HCT116 (cell line): Measurements from ENCODE around the gene MAP2K4. TPM values are rescaled to one million over a fixed set of nuclear protein-coding genes. Genes with fewer than 3 reads are reported as not detected.

Experiments used
- ATAC-seq: fragments of 200-7000 bp; cut with Tn5 transposase; 2 replicates; pipeline ENCODE4 v1.9.1; 2020; ENCODE audit warnings: mild to moderate bottlenecking, moderate library complexity
- BruUV-seq: library from RNA; stranded (reverse); fragments of 400-500 nt; replicated peaks from 2 replicates; lab custom pipeline; 2021; lab: Mats Ljungman, UMichigan
- CTCF ChIA-PET: fragments of 300-600 bp; sonication (Branson Sonifier 250); formaldehyde crosslinking; loops from one replicate; lab custom pipeline; 2021; ENCODE audit warnings: antibody characterized with exemption; lab: Charles Lee
- POLR2A ChIA-PET: fragments of 300-600, 350-600 bp; sonication (Branson Sonifier 250); formaldehyde crosslinking; loops from one replicate; lab custom pipeline; 2021; ENCODE audit warnings: antibody characterized with exemption; lab: Charles Lee
- RAD21 ChIA-PET, 2 experiments: fragments of 300-600 bp; sonication (Branson Sonifier 250); formaldehyde crosslinking; loops; one replicate each; lab custom pipeline; 2023; ENCODE audit warnings: low total read pairs in 2 of 2; ENCODE audit not compliant: uncharacterized antibody in 2 of 2, unreplicated experiment in 2 of 2, low non-redundant PET in 1 of 2; lab: Charles Lee
- DNase-seq: peaks from one replicate; pipeline ENCODE4 v3.0.0-alpha.2; 2010; ENCODE audit warnings: low read depth, low spot score
- H2AFZ ChIP-seq: fragments of 200-600 bp; shearing (Covaris generic), sonication (generic); 2 replicates; pipeline ENCODE4 v1.6.1; 2017; ENCODE audit warnings: low read depth, mixed run types, mixed read lengths, antibody characterized with exemption, low read length; ENCODE audit not compliant: poor library complexity, severe bottlenecking
- H3K27ac ChIP-seq: 2 replicates; pipeline ENCODE4 v1.5.1; 2012; ENCODE audit warnings: low read depth, low read length
- H3K27me3 ChIP-seq: fragments of 200-600 bp; sonication (generic); 2 replicates; pipeline ENCODE4 v1.6.1; 2016; ENCODE audit warnings: mixed run types, low read length, mixed read lengths; ENCODE audit not compliant: insufficient read depth
- H3K36me3 ChIP-seq, 2 experiments: fragments of 200-500 bp in 1 of 2; fragments of 200-600 bp in 1 of 2; sonication (Bioruptor generic) in 1 of 2; sonication (generic) in 1 of 2; 2 replicates each; pipeline versions ENCODE4 v1.5.1 to v1.6.1; 2014 to 2016; ENCODE audit warnings: low read length in 2 of 2, inconsistent platforms in 1 of 2, mixed read lengths in 1 of 2, mixed run types in 1 of 2; ENCODE audit not compliant: insufficient read depth in 2 of 2, control insufficient read depth in 1 of 2
- H3K4me1 ChIP-seq, 2 experiments: fragments of 200-600 bp in 1 of 2; sonication (generic) in 1 of 2; 2 replicates each; pipeline versions ENCODE4 v1.5.1 to v1.6.1; 2012 to 2017; ENCODE audit warnings: low read length in 2 of 2, inconsistent platforms in 1 of 2, mild to moderate bottlenecking in 1 of 2, mixed read lengths in 1 of 2, mixed run types in 1 of 2, moderate library complexity in 1 of 2; ENCODE audit not compliant: insufficient read depth in 2 of 2, control insufficient read depth in 1 of 2
- H3K4me2 ChIP-seq: fragments of 200-600 bp; sonication (generic); 2 replicates; pipeline ENCODE4 v1.6.1; 2017; ENCODE audit warnings: mixed run types, low read length, mixed read lengths
- H3K4me3 ChIP-seq, 2 experiments: fragments of 200-600 bp in 1 of 2; sonication (generic) in 1 of 2; replicated peaks in 1 of 2; 2 replicates each; pipeline ENCODE4 v1.5.1; 2011 to 2016; ENCODE audit warnings: low read length in 2 of 2, control low read depth in 1 of 2, low read depth in 1 of 2, mild to moderate bottlenecking in 1 of 2, mixed read lengths in 1 of 2, mixed run types in 1 of 2
- H3K79me2 ChIP-seq: fragments of 200-600 bp; sonication (generic); 2 replicates; pipeline ENCODE4 v1.6.1; 2017; ENCODE audit warnings: mild to moderate bottlenecking, mixed run types, low read length, moderate library complexity, mixed read lengths; ENCODE audit not compliant: insufficient read depth
- H3K9ac ChIP-seq: fragments of 200-600 bp; sonication (generic); 2 replicates; pipeline ENCODE4 v1.6.1; 2016; ENCODE audit warnings: low read length, mixed read lengths
- H3K9me2 ChIP-seq: fragments of 200-600 bp; sonication (generic), shearing (Covaris generic); 2 replicates; pipeline ENCODE4 v1.6.1; 2017; ENCODE audit warnings: mixed run types, mild to moderate bottlenecking, moderate library complexity; ENCODE audit not compliant: insufficient read depth
- H3K9me3 ChIP-seq, 2 experiments: fragments of 200-500 bp in 1 of 2; fragments of 200-600 bp in 1 of 2; sonication (Bioruptor generic) in 1 of 2; sonication (generic) in 1 of 2; 2 replicates each; pipeline ENCODE4 v1.6.1; 2014 to 2017; ENCODE audit warnings: low read length in 2 of 2, mixed read lengths in 2 of 2, inconsistent platforms in 1 of 2, low read depth in 1 of 2, mild to moderate bottlenecking in 1 of 2, mixed run types in 1 of 2, moderate library complexity in 1 of 2; ENCODE audit not compliant: control insufficient read depth in 1 of 2, insufficient read depth in 1 of 2
- H4K20me1 ChIP-seq: fragments of 200-600 bp; sonication (generic), shearing (Covaris generic); 2 replicates; pipeline ENCODE4 v1.6.1; 2017; ENCODE audit warnings: mixed run types, mild to moderate bottlenecking, moderate library complexity; ENCODE audit not compliant: insufficient read depth
- CEBPB ChIP-seq: IDR thresholded peaks from 2 replicates; pipeline ENCODE4 v1.6.1; 2012; ENCODE audit warnings: low read depth
- ELF1 ChIP-seq: IDR thresholded peaks from 2 replicates; pipeline ENCODE4 v1.6.1; 2012; ENCODE audit warnings: low read depth, borderline replicate concordance
- RAD21 ChIP-seq: IDR thresholded peaks from 2 replicates; pipeline ENCODE4 v1.6.1; 2012; ENCODE audit warnings: low read depth, mild to moderate bottlenecking
- SRF ChIP-seq: IDR thresholded peaks from 2 replicates; pipeline ENCODE4 v1.6.1; 2012; ENCODE audit warnings: low read depth
- YY1 ChIP-seq: IDR thresholded peaks from 2 replicates; pipeline ENCODE4 v1.6.1; 2011; ENCODE audit warnings: low read length, low read depth, moderate library complexity, mild to moderate bottlenecking; ENCODE audit not compliant: insufficient replicate concordance; ENCODE audit errors: extremely low read depth
- intact Hi-C: fragments of 100-400 bp; cut with micrococcal nuclease; formaldehyde crosslinking; loops from 2 replicates; pipeline ENCODE4 v1.10.0; 2022
- total RNA-seq: library from RNA; stranded (reverse); gene quantifications from one replicate; pipeline ENCODE4 v1.2.1, GENCODE V29; 2021; ENCODE audit not compliant: unreplicated experiment
- TF ChIP-seq, protein P1 (sequence below), 3 experiments: fragments of 200-600 bp in 1 of 3; sonication (generic) in 1 of 3; IDR thresholded peaks in 2 of 3; conservative IDR thresholded peaks in 1 of 3; 2 replicates each; pipeline ENCODE4 v1.5.1; 2012 to 2017; ENCODE audit warnings: low read depth in 2 of 3, low read length in 2 of 3, antibody characterized with exemption in 1 of 3, borderline replicate concordance in 1 of 3, control low read depth in 1 of 3, mild to moderate bottlenecking in 1 of 3, mixed read lengths in 1 of 3, mixed run types in 1 of 3, moderate library complexity in 1 of 3; ENCODE audit not compliant: insufficient read depth in 1 of 3

Gene MAP2K4
- total RNA-seq, 1 experiment from 2014 or later: 42.3 TPM

DNA sequence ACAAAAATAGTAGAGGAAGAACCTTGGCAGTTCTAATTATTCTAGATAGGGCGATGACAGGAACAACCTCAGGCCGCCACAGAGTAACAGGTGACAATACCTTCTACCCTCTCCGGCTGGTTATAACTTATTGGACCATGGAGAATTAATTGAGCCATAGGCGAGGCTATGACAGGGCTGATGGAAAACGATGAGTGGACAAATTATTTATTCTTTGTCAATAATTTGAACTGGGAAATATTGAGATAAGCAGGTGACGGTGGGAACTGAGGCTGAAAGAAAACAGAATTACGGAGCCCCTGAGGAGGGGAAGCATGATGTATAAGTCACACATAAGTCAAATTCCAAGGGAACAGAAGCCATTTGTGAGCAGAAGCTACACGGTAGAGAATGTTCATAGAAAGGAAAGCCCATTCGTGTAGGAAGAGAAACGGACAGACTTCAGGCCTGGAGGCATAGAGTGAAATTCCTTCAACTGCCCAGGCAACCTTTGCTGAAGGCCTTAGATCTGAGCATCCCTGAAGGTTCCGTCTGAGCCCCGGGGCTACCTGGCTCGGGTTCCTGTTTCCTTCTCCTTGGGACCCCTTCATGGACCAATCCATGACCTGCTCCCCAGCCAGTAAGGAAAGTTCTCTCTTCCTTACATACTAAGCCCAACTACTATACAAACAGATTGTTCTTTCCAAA lies 158.1 kb downstream of the MAP2K4 start (continued):
- TF ChIP-seq, protein P1, sequence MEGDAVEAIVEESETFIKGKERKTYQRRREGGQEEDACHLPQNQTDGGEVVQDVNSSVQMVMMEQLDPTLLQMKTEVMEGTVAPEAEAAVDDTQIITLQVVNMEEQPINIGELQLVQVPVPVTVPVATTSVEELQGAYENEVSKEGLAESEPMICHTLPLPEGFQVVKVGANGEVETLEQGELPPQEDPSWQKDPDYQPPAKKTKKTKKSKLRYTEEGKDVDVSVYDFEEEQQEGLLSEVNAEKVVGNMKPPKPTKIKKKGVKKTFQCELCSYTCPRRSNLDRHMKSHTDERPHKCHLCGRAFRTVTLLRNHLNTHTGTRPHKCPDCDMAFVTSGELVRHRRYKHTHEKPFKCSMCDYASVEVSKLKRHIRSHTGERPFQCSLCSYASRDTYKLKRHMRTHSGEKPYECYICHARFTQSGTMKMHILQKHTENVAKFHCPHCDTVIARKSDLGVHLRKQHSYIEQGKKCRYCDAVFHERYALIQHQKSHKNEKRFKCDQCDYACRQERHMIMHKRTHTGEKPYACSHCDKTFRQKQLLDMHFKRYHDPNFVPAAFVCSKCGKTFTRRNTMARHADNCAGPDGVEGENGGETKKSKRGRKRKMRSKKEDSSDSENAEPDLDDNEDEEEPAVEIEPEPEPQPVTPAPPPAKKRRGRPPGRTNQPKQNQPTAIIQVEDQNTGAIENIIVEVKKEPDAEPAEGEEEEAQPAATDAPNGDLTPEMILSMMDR (IDR thresholded peaks at IDR 0.05 in 2 of 3, conservative IDR thresholded peaks at IDR 0.05 in 1 of 3; ENCODE audit: borderline replicate concordance in 1 of 3, insufficient read depth in 1 of 3, low read depth in 2 of 3, low read length in 2 of 3): no peak
- TF ChIP-seq RAD21 (no peak), SRF (no peak), ELF1 (no peak), YY1 (no peak)

DNA sequence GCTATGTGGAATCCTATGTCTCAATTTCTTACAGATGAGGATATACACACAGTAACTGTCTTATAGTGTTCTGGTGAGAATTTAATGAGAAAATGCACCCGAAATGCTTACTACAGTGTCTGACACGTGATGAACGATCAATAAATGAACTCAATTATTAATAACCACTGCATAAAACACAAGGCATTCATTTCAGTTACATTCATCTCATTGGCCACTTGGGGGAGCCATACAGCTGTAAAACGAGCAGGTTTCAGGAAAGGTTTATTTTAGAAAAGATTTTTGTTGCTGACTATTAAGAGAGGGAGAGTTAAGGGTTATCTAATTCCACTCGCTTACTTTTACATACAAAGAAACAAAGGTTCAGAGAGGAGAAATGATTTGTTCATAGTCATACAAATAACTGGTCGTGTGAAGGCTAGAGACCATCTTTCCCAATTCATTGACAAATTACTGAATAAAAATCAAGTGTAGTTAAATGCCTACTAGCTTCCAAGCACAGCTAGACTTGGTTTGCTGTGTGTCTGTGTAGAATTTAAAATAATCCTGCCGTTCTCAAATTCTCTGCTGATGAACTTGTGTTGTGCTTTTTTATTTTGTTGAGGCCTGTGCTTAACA lies 160.1 kb downstream of the MAP2K4 start:
- H3K36me3 ChIP-seq: no peaks in the 10 kb centered on the region
- no peak overlapping the region for H3K4me2 ChIP-seq

More for the DNA sequence above, 160.1 kb downstream of the MAP2K4 start:
- DNase-seq: peak; percentile 47
- RAD21 ChIA-PET: no interaction called here
- BruUV-seq: no TSS peak
- no peaks in the 10 kb centered on the region for H3K4me1 ChIP-seq
- H3K9me2 ChIP-seq: no peaks in the 10 kb centered on the region
- no peak overlapping the region for H3K9ac ChIP-seq
- ATAC-seq: peak; percentile 79
- no peaks in the 10 kb centered on the region for H3K79me2 ChIP-seq
- no peaks in the 10 kb centered on the region for H4K20me1 ChIP-seq
- intact Hi-C loops: loop anchor here (1.0 to 2.0 kb wide), 3 partner anchors 486 to 822 kb away; no protein-coding TSS in a partner anchor
- H3K27me3 ChIP-seq: no peaks in the 10 kb centered on the region
- peak overlapping the region; percentile 7 for H2AFZ ChIP-seq
- no peak overlapping the region for H3K4me3 ChIP-seq
- H3K9me3 ChIP-seq: no peaks in the 10 kb centered on the region
- TF ChIP-seq, protein P1 (IDR thresholded peaks at IDR 0.05 in 2 of 3, conservative IDR thresholded peaks at IDR 0.05 in 1 of 3; ENCODE audit: borderline replicate concordance in 1 of 3, insufficient read depth in 1 of 3, low read depth in 2 of 3, low read length in 2 of 3): peak; percentile 51 to 89 (median 70); a peak in 5 of 6 replicates
- no peak for TF ChIP-seq CEBPB
- peak; percentile 71 for TF ChIP-seq RAD21
- no peak overlapping the region for H3K27ac ChIP-seq
- CTCF ChIA-PET: interaction anchor here (0.6 to 1.9 kb wide), 7 partner anchors 9 to 838 kb away, joined by 3 to 5 read pairs (median 3); partner anchors contain the start of gene ZNF18
- POLR2A ChIA-PET: no interaction called here
